ENCODE data around the gene CTXN1.
"Not testable (repeated sequence)": the region's sequence is repeated elsewhere in the genome, so short reads cannot be mapped to it uniquely, and the experiment has no call there.

The CTXN1 gene

GRCh38 chr19:7961920-7962626 lies 36.1 kb upstream of the CTXN1 start:
- POLR2A ChIA-PET, result no interaction called here
- TF ChIP-seq FEZF1 (tag by site-specific recombination; IDR thresholded peaks at IDR 0.05) (no peak), ZNF354C (tag by site-specific recombination; IDR thresholded peaks at IDR 0.05; ENCODE audit: borderline replicate concordance, low read depth) (no peak), ZNF548 (tag by site-specific recombination; IDR thresholded peaks at IDR 0.05) (no peak), ZNF76 (tag by site-specific recombination; IDR thresholded peaks at IDR 0.05; ENCODE audit: borderline replicate concordance, low read depth) (no peak), ZNF670 (tag by site-specific recombination; IDR thresholded peaks at IDR 0.05; ENCODE audit: low read depth) (no peak), ZNF366 (tag by site-specific recombination; conservative IDR thresholded peaks at IDR 0.05) (no peak), ZNF701 (tag by site-specific recombination; IDR thresholded peaks at IDR 0.05) (no peak), ZNF280C (tag by site-specific recombination; IDR thresholded peaks at IDR 0.05) (no peak)
- CTCF ChIA-PET, result no interaction called here
- H3K4me1 ChIP-seq (ENCODE audit: control insufficient read depth, insufficient read depth, low read length), result no peaks in the 10 kb centered on the region
- peaks cover 34 to 89% of the 10 kb centered on the region in 2 experiments for H3K36me3 ChIP-seq (ENCODE audit: control insufficient read depth in 2 of 2, insufficient read depth in 1 of 2, low read length in 2 of 2)
- no peak overlapping the region; the same call in 1 of the 2 replicates for H3K27ac ChIP-seq (ENCODE audit: extremely low read depth, low read depth, low read length)
- H3K4me3 ChIP-seq (ENCODE audit: low read depth, low read length), result no peak overlapping the region
- H3K9me3 ChIP-seq (ENCODE audit: control insufficient read depth, insufficient read depth, low read depth, low read length), result no peaks in the 10 kb centered on the region

- peaks cover 25 to 79% of the 10 kb centered on the region in 2 experiments for H3K36me3 ChIP-seq (ENCODE audit: control insufficient read depth in 2 of 2, insufficient read depth in 1 of 2, low read length in 2 of 2)
- not testable (repeated sequence) for H3K9me3 ChIP-seq (ENCODE audit: control insufficient read depth, insufficient read depth, low read depth, low read length); H3K4me3 ChIP-seq (ENCODE audit: low read depth, low read length); H3K27ac ChIP-seq (ENCODE audit: extremely low read depth, low read depth, low read length); H3K4me1 ChIP-seq (ENCODE audit: control insufficient read depth, insufficient read depth, low read length)
- POLR2A ChIA-PET, result interaction anchor here (0.6 to 1.7 kb wide), 2 partner anchors 17 to 31 kb away, joined by 7 to 10 read pairs; partner anchors contain the start of gene TIMM44
- TF ChIP-seq KLF1 (tag by site-specific recombination; IDR thresholded peaks at IDR 0.05), result peak; percentile 64
- CTCF ChIA-PET, result interaction anchor here (0.6 to 1.8 kb wide), 3 partner anchors 17 to 265 kb away, joined by 3 to 10 read pairs (median 3); partner anchors contain the start of gene TIMM44
Measured at GRCh38 chr19:7961082-7961481, 35.1 kb upstream of the CTXN1 start.

GRCh38 chr19:7959211-7959610 lies 33.3 kb upstream of the CTXN1 start:
- no peaks in the 10 kb centered on the region for H3K4me1 ChIP-seq (ENCODE audit: control insufficient read depth, insufficient read depth, low read length)
- H3K9me3 ChIP-seq (ENCODE audit: control insufficient read depth, insufficient read depth, low read depth, low read length), result no peaks in the 10 kb centered on the region
- H3K4me3 ChIP-seq (ENCODE audit: low read depth, low read length), result no peak overlapping the region
- TF ChIP-seq ZNF266 (tag by site-specific recombination; IDR thresholded peaks at IDR 0.05; ENCODE audit: low read depth), result no peak
- H3K27ac ChIP-seq (ENCODE audit: extremely low read depth, low read depth, low read length), result no peak overlapping the region
- POLR2A ChIA-PET, result interaction anchor here (0.6 to 1.4 kb wide), 3 partner anchors 13 to 252 kb away, joined by 3 to 5 read pairs (median 3); no protein-coding TSS in a partner anchor
- peaks cover 10 to 60% of the 10 kb centered on the region in 2 experiments for H3K36me3 ChIP-seq (ENCODE audit: control insufficient read depth in 2 of 2, insufficient read depth in 1 of 2, low read length in 2 of 2)
- CTCF ChIA-PET, result interaction anchor here (1.3 to 3.1 kb wide), 2 partner anchors 11 to 15 kb away, joined by 8 to 11 read pairs; partner anchors contain the start of gene TIMM44

GRCh38 chr19:7955696-7956095 lies 29.8 kb upstream of the CTXN1 start:
- H3K4me3 ChIP-seq (ENCODE audit: low read depth, low read length), result no peak overlapping the region
- CTCF ChIA-PET, result interaction anchor here (1.4 kb wide), 1 partner anchor 47 kb away, joined by 4 read pairs; no protein-coding TSS in a partner anchor
- H3K36me3 ChIP-seq (ENCODE audit: control insufficient read depth in 2 of 2, insufficient read depth in 1 of 2, low read length in 2 of 2), result peaks cover 2 to 25% of the 10 kb centered on the region in 2 experiments
- POLR2A ChIA-PET, result no interaction called here
- no peak overlapping the region for H3K27ac ChIP-seq (ENCODE audit: extremely low read depth, low read depth, low read length)
- H3K9me3 ChIP-seq (ENCODE audit: control insufficient read depth, insufficient read depth, low read depth, low read length), result no peaks in the 10 kb centered on the region
- no peak for TF ChIP-seq REPIN1 (tag by site-specific recombination; IDR thresholded peaks at IDR 0.05; ENCODE audit: low read depth)
- peak; percentile 48 for TF ChIP-seq ZIC2 (tag by site-specific recombination; IDR thresholded peaks at IDR 0.05)
- H3K4me1 ChIP-seq (ENCODE audit: control insufficient read depth, insufficient read depth, low read length), result no peaks in the 10 kb centered on the region
